Activated CD4-positive, alpha-beta T cell treated with anti-CD3 and anti-CD28 coated beads, Interleukin-2, amount 50 U/mL, for 48 hours (primary cell): ENCODE results near the gene WEE1.

Source experiments
- DNase-seq, 2 experiments: peaks; one replicate each; pipeline ENCODE4 v3.0.0-alpha.2; 2020

Gene WEE1

DNA sequence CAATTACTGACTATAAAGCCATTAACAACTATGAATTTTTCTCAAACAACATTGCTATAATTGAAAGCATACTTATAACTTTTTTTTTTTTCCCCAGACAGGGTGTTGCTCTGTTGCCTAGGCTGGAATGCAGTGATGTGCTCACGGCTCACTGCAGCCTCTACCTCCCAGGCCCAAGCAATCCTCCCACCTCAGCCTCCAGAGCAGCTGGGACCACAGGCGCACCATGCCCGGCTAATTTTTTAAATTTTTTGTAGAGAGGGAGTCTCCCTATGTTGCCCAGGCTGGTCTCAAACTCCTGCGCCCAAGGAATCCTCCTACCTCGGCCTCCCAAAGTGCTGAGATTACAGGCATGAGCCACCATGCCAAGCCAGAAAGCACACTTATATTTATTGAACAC lies 6.1 kb upstream of the WEE1 start:
- no peak for DNase-seq

- DNase-seq, result no peak
Measured at GRCh38 chr11:9568161-9568853, 5.2 kb upstream of the WEE1 start.

- no peak for DNase-seq
Measured at GRCh38 chr11:9568854-9569587, 4.4 kb upstream of the WEE1 start.

GRCh38 chr11:9569588-9570164 lies 3.8 kb upstream of the WEE1 start:
- DNase-seq, result no peak

DNA sequence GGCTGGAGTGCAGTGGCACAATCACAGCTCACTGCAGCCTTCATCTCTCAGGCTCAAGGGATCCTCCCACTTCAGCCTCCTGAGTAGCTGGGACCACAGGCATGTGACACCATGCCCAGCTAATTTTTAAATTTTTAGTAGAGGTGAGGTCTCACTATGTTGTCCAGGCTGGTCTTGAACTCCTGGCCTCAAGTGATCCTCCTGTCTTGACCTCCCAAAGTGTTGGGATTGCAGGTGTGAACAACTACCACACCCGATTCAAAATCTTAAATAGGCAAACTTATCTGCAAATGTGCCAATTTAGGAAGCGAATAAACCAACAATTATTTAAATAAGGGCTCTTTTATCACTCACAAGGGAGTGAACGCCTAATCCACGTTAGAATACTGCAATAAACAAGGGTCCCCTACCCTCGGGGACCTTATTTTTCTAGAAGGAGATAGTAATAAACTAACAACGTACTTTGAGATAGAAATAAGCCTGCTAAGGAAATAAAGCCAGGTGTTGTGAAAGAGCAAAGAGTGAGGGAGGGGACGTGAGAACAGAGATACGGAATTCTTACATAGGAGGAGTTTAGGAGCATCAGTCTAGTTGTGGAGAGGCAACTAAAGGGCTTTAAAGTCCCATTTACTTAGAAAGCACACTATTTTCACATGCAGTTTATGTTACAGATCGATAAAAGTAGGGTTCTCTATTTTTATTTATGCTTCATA lies 3.0 kb upstream of the WEE1 start:
- no peak for DNase-seq

DNA sequence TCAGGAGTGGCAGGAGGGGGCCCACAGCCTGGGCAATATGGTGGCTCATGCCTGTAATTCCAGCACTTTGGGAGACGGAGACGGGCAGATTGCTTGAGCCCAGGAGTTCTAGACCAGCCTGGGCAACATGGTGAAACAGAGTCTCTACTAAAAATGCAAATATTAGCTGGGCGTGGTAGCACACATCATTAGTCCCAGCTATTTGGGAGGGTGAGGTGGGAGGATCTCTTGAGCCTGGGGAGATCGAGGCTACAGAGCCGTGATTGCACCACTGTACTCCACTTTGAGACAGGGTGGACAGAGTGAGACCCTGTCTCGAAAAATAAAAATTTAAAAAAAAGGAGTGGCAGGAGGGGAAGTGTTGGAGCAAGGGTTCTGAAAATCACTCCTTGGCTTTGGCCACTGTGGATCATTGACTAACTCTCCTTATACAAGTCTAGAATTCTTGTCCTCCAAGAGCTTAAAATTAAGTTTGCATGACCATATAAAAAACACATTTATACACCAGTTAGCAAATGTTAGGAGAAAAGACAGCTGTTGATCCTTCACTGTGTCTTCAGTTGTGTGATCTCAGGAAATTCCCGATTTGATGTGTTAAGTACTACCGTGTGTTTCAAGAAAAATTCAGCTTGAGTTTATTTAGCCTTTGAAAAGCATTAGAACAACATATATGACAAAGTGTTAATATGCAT lies 2.3 kb upstream of the WEE1 start:
- DNase-seq, result no peak

- no peak for DNase-seq
Measured at GRCh38 chr11:9571763-9572115, 1.7 kb upstream of the WEE1 start.

GRCh38 chr11:9573775-9574621 lies 528 bp downstream of the WEE1 start:
- DNase-seq, result peak in 1 of 2 experiments; percentile 10

GRCh38 chr11:9574622-9575259 lies 1.3 kb downstream of the WEE1 start:
- peak; percentile 28 to 32 for DNase-seq

DNA sequence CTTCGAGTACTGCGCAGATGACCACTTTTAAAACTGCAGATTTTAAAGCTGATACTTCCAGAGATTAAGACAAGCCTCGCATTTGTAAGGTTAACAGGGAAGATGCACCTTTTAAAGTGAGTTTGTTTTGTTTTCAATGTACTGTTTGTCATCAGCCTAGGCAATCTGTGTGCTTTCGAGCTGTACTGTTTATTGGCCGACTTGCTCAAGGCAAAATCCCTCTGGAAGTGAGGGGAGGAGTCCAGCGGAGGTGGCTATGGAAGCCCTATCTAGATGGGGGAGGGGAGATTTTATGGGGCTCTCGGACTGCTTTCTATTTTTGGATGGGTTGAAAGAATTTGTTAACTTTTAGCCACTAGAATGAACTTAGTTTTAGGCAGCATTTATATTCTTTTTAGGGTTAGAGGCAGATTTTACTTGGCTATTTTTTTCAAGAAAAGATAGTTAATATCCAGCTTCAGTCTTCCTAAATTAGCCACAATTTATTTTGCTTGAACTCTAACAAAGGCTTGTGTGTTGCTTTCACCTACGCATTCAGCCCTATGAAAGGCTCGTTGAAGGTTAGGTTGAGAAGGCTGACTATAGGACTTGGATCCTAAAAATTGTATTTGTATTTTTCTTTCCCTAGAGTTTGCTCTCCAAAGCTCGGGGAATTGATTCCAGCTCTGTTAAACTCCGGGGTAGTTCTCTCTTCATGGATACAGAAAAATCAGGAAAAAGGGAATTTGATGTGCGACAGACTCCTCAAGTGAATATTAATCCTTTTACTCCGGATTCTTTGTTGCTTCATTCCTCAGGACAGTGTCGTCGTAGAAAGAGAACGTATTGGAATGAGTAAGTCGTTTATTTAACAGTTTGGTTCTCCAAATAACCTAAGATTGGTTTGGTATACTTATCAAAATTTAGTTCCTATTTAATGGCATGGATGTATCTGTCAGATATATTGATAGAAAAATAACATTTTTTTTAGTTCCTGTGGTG lies 2.1 kb downstream of the WEE1 start:
- DNase-seq, result peak in 1 of 2 experiments; percentile 20

- DNase-seq, result no peak
Measured at GRCh38 chr11:9576701-9577381, 3.4 kb downstream of the WEE1 start.

- no peak for DNase-seq
Measured at GRCh38 chr11:9577556-9577955, 4.1 kb downstream of the WEE1 start.

DNA sequence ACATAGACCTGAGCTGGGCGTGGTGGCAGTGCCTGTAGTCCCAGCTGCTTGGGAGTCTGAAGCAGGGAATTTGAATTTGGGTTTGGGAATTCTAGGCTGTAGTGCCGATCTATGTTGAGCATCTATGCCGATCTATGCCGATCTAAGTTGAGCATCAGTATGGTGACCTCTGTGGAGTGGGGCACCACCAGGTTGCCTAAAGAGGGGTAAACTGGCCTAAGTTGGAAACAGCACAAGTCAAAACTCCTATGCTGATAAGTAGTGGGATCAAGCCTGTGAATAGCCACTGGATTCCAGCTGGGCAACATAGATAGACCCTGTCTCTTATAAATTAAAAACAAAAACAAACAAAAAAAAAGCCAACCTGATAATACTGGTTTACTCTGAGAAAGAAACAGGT lies 7.4 kb downstream of the WEE1 start:
- DNase-seq, result no peak

- DNase-seq, result no peak
Measured at GRCh38 chr11:9581556-9582161, 8.2 kb downstream of the WEE1 start.

DNA sequence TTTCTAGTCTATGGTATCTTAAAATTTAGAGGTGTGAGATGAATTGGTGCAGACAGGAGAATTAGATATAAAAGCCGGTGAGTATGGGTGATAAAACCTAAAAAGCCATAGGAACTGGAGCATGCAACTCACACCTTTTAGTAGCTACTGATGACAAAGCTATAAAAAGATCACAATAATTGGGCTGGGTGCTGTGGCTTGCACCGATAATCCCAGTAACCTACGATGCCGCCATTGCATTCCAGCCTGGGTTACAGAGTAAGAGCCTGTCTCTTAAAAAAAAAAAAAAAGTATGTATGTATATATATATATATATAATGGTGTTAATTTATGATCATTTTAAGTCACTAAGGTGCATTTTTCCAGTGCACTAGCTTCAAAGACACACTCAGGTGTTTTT lies 17.2 kb downstream of the WEE1 start:
- no peak for DNase-seq

- no peak for DNase-seq
Measured at GRCh38 chr11:9594267-9595046, 21.0 kb downstream of the WEE1 start.

DNA sequence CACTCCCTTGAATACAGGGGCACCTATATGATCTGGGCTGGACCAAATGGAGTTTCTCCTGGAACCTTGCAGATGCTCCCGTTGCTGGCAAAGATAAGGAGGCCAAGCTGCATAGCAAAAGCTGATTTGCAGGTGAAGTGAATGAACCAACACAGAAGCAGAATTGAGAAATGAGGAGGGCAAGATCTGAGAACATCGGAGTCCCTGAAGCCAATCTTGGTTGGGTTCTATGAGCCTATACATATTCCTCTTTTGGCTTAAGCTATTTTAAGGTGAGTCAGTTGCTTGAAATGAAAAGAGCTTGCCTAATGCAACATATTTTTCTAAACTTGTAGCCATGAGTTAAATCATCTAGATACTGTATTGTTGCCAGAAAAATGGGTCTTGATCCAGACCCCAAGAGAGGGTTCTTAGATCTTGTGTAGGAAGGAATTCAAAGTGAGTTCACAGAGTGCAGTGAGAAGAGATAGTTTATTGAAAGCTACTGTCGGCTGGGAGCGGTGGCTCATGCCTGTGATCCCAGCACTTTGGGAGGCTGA lies 23.5 kb downstream of the WEE1 start:
- no peak for DNase-seq

- no peak for DNase-seq
Measured at GRCh38 chr11:9600166-9600565, 26.7 kb downstream of the WEE1 start.
